HG03064 (cell line): Measurements from ENCODE around the gene ZNF576.
"Not testable (repeated sequence)": the region's sequence is repeated elsewhere in the genome, so short reads cannot be mapped to it uniquely, and the experiment has no call there.

Source experiments
- ATAC-seq: cut with Tn5 transposase; IDR thresholded peaks from one replicate; pipeline ENCODE4 v1.9.1; 2021; ENCODE audit warnings: low read depth; ENCODE audit not compliant: unreplicated experiment

Gene ZNF576

DNA sequence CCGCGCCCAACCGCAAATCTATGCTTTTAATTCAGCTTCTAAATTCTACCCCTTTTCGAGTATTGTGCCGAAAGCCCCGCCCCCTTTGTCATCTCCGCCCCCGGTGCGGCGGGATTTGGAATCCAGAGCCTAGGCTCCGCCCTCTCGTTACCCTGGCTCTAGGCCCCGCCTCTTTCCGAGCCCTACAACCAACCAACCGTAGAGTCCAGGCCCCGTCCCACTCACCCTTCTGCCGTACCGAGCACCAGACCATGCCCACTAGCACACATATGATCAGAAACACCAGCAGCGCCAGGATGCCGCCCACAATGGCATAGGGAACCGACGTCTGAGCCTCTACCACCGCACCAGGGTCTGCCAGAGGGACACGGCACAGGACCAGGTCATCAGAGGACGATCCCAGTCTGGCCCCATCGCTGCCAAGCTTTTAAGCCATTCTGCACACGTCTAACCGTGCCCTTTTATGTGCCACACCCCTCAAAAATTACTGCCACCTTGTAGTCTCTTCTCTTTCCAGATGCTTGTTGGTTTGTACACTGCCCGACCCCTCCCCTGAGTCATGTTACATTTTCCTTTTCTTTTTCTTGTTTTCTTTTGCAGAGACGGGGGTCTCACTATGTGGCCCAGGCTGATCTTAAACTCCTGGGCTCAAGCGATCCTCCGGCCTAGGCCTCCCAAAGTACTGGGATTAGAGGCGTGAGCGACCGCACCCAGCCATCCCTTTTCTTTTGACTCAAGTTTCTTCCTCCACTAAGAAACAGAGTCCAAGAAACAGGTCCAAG, 27.7 kb downstream of the ZNF576 start:
- no peak for ATAC-seq

DNA sequence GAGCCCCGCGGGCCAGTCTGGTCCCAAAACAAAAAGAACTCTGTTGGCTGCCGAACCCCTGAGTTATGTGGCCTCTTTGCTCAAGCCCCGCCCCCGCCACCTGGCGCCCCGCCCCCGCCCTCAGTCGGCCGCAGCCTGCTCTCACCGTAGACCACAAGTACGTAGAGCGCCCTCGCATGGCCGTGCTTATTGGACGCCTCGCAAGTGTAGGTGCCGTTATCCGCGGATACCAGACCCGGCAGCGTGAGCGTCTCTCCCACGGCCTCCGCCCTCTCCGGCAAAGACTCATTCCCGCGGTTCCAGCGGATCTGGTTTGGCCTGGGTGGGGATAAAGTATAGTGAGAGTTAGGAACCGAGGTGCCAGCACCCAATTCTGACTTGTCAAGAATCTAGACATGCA, 28.5 kb downstream of the ZNF576 start:
- ATAC-seq, result no peak

- ATAC-seq, result no peak
Observed at GRCh38 chr19:43625918-43626579, 29.7 kb downstream of the ZNF576 start.

DNA sequence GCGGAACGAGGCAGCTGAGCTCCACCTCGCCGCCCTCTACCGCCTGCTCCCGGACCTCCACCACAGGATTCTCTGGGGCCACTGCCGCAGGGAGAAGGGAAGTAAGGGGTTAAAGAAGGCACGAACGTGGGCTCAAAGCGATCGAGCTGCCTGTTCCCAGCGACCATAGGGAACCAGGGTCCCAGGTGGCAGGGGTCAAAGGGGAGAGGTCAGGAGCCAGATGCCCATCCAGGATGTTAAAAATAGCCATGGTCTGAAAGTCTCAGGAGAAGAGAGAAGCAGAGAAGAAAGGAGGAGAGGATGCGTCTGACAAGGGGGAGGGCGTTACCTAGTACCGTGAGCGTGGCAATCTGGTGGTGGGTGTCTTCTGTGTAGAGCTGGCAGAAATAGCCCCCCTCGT, 30.4 kb downstream of the ZNF576 start:
- no peak for ATAC-seq

DNA sequence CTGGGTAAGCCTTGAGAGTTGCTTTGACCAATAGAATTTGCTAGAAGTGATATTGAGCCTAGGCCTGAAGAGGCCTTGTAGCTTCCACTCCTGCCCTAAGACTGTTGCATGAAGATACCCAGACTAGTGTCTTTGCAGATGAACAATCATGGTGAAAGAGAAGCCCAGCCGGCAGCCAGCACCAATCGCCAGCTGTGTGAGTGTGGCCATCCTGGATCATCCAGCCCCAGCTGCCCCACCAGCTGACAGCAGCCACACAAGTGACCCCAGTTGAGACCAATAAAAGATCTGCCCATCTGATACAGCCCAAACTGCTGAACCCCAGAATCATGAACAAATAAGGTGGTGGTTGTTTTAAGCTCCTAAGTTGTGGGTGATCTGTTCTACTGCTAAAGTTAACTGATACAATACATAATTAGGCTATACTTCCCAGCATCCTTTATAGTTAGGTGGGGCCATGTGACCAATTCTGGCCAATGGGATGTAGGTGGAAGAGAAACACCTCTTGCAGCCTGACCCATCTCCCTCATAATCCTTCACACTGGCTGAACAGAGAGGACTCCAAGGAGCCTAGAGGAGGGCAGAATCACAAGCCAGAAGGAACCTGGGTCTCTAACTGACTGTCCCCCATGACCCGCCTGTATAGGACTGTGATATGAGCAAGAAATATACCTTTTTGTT, 32.4 kb downstream of the ZNF576 start:
- no peak for ATAC-seq

DNA sequence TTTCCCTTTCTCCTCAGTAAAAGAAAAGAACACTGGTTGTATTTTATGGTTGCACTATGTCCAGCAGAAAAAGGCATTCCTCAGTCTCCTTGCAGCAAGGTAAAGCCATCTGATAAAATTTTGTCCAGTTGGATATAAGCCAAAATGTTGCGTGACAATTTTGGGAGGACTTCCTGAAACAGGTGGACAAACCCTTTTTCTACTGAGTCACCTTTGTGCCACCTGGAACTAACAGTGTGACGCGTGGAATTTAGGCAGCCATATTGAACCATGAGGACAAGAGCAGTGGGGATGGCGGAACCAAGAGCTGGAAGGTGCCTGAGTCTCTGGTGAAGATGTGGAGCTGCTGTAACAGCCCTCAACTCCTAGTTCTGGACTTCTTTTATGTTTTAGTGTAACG, 35.1 kb downstream of the ZNF576 start:
- ATAC-seq, result no peak

DNA sequence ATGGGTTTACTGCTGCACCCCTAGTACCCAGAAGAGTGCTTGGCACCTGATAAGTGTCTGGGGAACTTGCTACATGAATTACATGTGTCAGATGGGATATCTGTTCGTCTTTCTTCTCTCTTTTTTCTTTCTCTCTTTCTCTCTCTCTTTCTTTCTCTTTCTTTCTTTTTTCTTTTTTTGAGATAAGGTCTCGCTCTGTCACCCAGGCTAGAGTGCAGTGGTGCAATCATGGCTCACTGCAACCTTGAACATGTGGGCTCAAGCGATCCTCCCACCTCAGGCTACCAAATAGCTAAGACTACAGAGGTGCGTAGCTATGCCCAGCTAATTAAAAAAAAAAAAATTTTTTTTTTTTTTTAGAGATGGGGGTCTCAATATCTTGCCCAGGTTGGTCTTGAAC, 37.1 kb downstream of the ZNF576 start:
- no peak for ATAC-seq

DNA sequence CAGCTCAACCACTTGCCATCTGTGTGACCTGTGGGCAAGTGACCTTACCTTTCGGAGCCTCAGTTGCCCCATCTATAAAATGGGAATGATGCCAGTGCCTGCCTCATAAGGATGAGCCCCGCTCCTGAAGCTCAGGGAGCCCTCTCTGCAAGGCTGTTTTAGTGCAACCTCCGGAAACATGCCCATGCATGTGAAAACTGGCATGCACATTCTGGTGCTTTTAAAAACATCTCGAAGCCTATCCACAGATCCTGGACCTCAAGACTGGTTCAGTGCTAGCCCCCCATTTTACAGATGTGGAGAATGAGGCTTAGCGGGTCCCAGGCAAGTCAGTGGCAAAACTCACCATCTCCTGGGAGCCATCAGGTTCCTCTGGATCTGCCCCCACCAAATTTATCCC, 37.7 kb downstream of the ZNF576 start:
- ATAC-seq, result no peak

DNA sequence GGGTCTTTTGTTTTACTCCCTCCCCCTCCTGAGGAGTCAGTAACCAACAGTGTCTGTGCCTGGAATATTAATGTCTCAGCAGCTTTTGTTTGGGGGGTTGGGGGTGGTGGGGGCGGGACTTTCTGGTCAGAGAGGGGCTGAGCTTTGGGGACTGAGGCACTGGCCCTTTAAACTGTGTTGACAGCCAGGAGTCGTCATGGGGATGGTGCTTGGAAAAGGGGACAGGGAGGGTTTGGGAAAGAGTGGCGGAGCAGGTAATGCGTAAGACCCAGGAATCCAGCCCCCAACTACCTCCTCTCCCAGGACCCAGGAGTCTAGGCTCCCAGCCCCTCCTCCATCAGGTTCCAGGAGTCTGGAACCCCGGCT, 38.1 kb downstream of the ZNF576 start:
- no peak for ATAC-seq

DNA sequence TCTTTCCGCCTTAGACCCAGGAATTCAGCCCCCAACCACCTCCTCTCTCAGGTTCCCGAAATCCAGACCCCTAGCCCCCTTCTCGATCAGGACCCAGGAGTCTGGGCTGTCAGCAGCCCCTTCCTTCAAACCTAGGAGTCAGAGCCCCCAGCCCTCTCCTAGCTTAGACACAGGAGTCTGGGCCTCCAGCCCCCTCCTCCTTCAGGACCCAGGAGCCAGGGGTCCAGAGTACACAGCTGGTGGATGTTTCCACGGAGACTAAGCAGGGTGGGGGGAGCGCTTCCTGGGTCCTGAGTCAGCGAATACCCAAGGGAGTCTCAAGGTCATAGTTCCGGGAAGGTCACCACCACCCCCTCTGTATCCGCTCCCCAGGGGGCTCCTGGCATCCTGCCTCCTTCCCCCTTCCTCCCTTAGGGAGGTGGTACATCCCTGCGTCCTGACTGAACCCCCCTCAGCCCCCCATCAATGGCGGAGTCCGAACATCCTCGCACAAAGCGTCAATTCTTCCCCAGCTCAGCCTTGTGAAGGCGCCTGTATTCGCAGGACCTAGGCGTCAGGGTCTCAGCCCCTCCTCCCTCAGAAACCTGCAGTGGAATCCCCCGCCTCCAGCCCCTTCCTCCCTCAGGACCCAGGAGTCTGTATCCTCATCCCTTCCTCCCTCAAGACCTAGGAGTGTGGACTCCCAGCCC, 38.6 kb downstream of the ZNF576 start:
- ATAC-seq, result no peak

DNA sequence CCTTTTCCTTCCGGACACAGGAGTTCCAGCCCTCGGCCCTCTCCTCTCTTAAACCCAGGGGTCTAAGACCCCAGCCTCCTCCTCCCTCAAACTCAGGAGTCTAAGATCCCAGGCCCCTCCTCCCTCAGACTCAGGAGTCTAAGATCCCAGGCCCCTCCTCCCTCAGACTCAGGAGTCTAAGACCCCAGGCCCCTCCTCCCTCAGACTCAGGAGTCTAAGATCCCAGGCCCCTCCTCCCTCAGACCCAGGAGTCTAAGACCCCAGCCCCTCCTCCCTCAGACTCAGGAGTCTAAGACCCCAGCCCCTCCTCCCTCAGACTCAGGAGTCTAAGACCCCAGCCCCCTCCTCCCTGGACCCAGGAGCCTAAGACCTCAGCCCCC, 39.2 kb downstream of the ZNF576 start:
- ATAC-seq, result not testable (repeated sequence)

- no peak for ATAC-seq
Observed at GRCh38 chr19:43636121-43636683, 39.8 kb downstream of the ZNF576 start.

DNA sequence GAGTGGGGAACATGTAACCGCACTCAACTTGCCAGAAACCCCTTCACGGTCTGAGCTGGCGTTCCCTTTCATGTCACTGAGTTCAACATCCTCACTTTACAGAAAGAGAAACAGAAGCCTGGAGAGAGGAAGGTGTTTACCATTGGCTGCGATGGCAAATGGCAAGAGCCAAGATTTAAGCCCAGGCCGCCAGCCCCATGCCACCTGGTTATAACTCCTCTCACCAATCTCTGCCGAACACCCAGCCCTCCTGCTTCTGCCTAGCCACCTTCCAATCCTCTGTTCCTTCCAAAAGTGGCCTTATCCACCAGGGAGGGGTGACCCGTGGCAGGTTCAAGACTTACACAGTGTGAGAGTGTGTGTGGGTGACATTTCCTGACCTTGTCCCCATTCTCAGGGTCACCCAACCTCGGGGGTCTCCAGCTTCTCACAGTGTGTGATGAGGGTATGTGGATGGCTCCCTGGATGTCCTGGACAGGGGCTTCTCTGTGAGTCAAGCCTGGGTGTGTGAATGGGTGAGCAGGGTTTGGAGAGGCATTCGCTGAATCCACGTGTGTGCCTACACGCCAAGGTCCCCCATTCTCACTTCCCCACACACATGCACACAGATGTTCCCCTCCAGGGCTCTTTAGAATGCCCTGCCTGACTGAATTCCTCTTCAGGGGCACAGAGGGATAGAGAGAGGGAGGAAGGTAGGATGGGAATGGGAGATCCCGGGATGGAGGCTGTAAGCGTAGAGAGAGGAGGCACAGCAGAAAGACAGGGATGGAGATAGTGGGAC, 42.0 kb downstream of the ZNF576 start:
- no peak for ATAC-seq

GRCh38 chr19:43638995-43639518, 42.7 kb downstream of the ZNF576 start:
- ATAC-seq, result no peak

DNA sequence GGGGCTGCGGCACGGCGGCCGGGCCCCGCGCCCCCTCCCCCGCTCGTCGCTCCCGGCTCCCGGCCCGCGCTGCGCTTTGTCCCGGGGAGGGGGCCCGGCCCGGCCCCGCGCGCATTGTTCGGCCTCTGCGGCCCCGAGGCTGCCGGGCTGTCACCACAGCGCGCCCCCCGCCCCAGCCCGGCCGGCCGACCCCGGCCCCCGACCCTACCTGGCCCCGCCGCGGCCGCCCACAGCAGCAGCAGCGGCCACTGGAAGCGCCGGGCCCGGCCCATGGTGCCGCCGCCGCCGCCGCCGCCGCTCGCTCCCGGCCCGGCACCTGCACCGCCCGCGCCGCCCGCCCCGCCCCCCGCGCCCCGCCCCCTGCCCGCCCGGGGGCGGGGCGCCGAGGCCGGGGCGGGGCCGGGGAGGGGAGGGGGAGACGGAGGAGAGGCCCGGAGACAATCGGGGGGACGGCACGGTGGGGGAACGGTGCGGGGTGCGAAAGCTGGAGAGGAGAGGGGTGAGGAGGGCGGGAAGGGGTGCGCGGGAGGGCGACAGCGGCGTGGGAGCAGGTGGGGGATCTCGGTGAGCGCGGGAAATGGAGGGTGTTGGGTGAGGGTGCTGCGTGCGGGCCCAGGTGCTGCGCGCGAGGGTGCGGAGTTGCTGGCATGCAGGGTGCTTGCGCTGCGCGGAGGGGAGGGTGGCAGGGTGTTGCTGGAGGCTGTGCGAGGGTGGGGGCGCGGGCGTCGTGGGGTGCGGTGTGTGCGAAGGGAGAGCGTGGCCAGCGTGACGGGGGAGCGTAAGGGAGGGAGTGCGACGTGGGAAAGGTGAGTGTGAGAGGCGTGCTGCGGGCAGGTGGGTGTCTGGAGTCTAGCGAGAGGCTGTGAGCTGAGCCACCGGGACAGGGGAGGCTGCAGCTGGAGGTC, 43.4 kb downstream of the ZNF576 start, which contains the start of gene CADM4:
TSS of gene CADM4 (minus strand) at position 332 of the 905 bp plus-strand sequence. CDS start at position 272, 60 bp downstream.
- no peak for ATAC-seq

GRCh38 chr19:43640424-43640757, 44.0 kb downstream of the ZNF576 start:
- ATAC-seq, result no peak

GRCh38 chr19:43641333-43641732, 44.9 kb downstream of the ZNF576 start:
- ATAC-seq, result no peak

GRCh38 chr19:43642531-43642930, 46.1 kb downstream of the ZNF576 start:
- ATAC-seq, result no peak

DNA sequence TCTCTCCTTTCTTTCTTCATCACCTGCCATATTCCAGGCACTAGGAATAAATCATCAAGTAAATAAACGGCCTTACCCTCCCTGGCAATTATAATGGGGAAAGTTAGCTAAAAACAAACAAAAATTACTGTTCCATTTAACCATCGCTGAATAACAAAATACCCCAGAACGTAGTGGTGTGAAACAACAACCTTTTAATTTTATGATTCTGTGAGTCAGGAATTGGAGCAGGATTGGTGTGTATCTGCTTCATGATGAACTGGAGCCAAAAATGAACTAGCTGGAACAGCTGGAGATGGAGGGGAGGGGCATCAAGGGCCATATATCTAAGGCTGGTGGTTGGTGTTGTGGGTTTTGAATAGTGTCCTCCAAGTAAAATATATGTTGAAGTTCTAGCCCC, 46.9 kb downstream of the ZNF576 start:
- no peak for ATAC-seq
